Measurements from ENCODE around the gene LAD1.

Gene LAD1

DNA sequence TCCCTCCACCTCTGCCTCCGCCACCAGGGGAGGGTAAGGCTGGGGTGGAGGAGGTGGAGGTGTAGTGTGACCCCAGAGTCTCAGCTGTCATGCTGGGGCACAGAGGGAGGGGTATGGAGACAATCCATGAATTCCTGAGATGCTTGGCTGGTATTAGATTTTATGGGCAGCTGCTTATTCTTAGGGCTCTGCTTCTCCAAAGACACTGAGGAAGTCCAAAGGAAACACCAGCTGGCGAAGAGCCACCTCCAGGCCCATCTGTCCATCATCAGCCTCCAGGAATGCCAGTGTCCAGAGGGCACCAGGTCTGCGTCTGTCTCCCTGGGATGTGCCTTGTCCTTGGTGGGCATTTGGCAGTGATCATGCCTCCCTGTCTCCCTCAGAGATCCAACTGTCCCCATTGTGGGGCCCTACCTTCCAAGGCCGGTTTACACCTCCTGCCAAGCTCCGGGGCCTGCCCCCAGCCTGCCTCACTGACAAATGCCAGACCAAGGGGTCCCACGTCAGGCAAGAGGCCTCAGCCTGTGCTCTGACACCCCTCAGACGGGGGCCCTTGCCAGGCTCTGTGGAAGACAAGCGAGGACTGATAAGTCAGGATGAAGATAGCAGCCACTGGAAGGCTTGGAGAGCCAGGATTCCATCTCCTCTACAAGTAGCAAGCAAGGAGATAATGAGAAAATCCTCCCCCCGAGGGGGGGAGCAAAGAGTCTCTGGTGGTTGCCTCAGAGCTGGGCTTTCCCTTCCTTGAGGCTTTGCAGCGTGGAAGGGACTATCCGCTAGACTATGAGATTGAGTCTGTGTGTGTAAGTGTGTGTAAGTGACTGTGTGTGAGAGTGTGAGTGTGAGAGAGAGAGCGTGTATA, 20.9 kb upstream of the LAD1 start:
- DNase-seq (ENCODE audit: low spot score) = no peak

DNA sequence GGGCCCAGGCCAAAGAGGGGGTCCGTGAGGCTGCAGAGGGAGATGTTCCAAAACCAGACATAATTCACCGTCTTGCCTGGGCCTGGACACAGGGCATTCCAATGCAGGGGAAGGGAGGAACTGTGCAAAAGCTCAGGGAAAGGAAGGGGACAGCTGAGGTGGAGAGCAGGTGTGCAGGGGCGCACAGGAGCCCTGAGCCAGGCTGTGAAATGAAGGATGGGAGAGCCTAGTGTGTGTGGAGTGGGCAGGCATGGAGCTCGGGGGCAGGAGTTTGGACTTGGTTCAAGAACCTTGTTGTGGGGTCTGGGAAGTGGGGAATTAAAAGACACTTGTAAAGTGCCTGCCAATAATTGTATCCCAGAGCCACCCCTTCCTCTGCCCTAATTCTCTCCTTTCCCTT, 20.1 kb upstream of the LAD1 start:
- no peak for DNase-seq (ENCODE audit: low spot score)

DNA sequence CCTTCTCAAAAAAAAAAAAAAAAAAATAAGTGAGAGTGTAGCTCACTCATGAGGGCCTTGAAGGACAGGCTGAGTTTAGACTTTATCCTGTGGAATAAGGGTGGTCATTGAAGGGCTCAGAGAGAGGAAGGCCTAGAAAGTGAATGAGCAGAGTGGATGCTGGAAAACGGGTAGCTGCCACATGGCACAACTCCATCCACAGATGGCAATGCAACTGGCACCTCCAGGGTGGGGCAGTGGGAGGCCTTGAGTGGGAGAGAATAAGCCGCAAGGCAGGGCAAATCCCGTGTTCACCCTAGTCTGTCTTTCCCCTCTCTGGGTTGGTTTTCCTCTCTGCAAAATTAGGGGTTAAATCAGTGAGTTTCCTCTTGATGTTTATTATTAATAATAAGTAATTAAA, 19.3 kb upstream of the LAD1 start:
- DNase-seq (ENCODE audit: low spot score) = no peak

DNA sequence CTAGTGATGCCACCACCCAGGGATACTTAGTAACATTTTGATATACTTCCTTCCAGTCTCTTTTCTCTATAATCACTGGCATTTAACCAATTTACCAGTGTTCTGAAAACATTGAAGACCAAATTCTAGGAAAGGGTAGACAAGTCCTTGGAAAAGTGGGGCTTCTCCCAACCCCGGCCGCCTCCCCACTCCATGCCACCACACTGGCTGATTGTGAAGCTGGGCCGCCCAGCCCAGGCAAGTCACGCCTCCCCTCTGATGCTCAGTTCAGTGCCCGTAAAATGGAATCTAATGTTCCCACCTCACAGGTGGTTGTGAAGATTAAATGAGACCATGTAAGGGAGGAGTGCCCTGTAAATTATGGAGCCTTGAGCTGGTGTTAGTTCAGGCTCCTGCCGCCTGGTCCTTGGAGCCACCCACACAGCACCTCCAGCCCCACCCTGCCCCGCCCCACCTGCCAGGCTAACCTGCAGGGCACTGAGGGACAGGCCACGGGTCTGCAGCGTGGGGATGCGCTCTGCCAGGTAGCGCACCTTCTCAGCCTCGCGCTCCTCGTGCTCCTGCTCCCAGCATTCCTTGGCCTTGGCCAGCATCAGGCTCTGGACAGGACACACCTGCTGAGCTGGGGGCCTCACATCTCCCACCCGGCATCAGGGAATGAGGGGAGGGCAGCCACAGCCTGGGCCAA, 15.1 kb upstream of the LAD1 start:
- no peak for DNase-seq (ENCODE audit: low spot score)

DNA sequence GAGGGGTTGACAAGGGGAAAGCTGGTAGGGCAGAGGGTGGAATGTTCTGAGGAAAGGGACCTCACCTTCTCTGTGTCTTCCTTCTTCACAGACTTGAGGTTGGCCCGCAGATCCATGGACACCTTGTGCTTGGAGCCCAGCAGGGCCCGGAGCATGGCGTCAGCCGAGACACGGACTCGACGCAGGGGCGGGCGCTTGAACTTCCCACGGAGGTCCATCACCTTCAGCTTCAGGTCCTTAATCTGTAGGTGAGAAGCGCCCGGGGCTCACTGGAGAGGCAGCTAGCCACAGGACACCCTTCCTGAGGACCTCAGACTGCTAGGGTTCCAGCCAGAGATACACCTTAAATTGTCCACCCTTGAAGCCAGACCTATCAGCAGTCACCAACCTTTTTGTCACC, 12.2 kb upstream of the LAD1 start:
- DNase-seq (ENCODE audit: low spot score) = no peak

DNA sequence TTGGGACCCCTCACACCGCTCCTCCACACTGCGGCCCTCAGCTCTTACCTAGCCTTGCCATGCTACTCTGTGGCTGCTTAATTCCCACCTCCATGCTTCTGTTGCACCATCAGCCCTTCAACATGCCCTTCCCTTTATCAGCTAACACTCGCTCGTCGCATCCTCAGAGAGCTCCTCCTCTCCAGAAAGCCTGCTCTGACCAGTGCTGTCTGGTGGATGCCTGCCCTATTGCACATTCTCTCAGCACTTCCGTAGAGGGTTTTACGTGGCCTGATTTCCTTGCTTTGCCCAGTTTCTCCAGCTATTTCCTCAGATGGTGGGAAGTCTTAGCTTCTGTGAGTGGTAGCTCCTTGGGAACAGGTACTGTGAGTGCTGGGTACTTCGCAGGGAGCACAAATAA, 10.3 kb upstream of the LAD1 start:
- no peak for DNase-seq (ENCODE audit: low spot score)

DNA sequence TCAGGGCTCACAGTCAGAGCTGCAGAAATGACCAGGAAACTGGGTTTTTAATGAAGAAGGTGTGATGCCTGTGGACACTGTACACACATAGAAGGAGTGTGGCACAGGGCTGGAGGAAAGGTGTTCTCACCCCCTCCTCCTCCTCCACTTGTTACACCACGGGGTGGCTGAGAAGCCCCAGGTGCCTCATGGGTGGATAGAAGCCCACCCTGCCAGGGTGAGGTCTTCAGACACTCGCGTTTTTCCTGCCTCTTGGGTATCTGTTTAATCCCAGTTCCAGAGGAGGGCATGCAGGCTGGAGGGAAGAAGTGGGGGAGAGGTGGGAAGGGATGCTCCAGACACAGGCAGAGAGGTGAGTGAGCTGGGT, 9.7 kb upstream of the LAD1 start:
- no peak for DNase-seq (ENCODE audit: low spot score)

DNA sequence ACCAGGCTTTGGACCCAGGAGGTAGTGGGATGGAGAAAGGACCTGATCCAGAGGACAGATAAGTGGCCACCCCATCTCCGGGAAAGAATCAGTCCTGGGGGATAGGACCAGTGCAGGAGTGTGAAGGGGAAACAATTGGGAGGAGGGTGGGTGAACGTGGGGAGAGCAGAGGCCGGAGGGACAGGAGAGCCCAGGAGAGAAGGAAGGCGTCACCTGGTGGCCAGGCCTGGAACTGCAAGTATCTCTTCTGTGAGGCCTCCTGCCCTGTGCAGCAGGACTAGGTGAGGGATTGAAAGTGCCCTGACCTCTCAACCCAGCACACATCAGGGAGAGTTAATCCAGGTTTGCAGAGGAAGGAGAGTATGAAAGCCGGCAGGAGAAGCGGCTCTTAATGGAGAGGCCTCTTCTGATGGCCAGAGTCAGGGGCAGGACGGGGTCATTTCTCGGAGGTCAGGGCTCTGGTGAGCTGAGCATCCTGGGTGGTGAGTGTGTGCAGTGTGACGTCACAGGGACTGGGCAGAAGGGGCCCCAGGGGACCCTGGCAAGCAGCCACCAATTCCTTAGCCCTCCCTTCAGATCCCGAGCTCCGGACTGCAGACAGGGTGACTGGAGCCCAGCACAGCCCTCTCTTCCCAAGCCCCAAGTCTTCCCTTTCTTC, 9.2 kb upstream of the LAD1 start:
- DNase-seq (ENCODE audit: low spot score) = peak; percentile 70

DNA sequence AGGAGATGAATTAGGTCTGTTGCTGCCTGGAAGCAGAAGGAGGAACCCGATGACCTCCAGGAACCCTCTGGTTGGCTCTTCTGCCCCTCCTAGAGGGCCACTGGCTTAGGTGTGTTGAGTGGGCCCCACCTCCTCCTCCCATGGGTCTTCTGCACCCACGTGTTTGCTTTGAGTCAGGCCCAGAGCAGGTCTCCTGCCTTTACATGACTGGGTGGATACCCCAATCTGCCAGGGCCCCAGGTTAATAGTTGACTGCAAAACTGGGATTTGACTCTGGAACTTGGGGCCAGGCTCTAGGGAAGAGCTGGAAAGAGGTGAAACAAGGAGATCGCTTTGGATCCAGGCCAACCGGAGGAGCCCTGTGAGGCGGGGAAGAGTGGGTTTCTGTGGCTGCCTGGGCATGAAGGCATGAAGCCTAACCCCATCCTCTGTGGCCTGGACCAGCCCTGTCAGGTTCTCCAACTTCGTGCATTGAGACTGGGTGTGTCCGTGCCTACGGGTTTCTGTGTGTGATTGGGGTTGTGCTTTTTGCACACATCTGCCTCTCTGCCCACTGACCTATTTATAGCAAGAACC, 7.8 kb upstream of the LAD1 start:
- DNase-seq (ENCODE audit: low spot score) = no peak

DNA sequence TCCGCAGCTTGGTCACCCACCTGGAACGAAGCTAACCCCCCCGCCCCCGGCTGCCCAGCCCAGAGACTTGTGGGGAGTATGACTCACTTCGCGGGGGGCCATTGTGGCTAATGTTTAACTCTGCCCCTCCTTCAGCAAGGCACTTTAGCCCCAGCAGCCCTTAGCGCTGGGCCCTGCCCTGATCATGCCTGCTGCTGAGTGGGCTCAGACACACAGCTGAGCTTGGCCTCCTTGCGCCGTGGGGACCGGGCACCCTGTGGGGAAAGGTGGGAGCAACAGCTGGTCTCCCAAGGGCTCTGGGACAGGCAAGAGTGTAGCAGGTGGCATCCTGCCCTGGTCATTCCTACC, 6.3 kb upstream of the LAD1 start:
- DNase-seq (ENCODE audit: low spot score) = no peak

DNA sequence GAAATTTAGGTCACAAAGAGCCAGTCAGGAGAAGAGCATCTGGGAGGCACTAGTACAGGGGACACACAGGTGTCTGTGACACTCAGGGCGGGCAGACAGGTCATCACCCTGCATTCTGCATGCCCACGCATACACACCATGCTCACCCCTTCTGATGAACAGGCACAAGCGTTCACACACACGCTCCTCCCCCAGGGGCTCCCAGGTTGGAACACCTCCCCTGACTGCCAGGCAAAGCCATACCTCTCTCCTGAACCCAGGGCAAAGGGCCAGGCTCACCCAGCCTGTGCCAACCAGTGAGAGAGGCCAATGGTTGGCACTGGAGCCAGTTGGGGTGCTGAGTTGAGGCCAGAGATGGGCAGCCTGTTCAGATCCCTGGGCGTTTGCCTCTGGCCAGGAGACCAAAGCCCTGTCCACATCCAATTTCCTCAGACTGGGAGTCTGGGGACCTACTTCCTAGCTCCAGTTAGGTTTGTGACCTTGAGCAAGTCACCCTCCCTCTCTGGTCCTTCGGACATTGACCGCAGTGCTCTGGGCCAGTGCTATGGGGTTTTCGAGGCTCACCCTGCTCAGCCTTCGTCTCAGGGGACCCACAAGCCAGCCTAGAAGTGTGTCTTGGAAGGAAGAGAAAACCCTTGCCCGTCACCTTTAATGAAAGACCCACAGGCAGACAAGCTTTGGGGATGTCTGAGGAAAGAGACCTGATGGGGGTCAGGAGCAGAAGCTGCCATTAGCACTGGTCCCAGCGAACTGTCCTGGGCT, 5.8 kb upstream of the LAD1 start:
- no peak for DNase-seq (ENCODE audit: low spot score)

DNA sequence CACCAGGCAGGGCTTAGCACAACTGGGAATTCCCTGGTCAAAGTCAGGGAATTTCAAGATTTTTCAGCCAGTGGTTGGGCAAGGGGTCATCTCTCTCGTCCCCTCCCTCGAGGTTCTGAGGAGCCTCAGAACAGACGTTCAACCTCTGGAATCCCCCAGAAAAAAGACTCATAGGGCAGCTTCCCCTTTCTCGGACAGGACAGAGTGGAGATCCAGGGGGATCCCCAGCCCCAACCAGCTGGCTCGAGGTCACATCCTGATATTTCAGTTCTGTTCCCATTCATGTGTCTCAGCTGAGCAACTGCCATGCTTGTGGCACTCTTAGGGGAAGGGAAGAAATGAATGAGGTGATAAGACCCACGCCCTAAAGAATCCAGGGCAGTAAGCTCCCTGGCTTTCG, 4.9 kb upstream of the LAD1 start:
- DNase-seq (ENCODE audit: low spot score) = no peak

DNA sequence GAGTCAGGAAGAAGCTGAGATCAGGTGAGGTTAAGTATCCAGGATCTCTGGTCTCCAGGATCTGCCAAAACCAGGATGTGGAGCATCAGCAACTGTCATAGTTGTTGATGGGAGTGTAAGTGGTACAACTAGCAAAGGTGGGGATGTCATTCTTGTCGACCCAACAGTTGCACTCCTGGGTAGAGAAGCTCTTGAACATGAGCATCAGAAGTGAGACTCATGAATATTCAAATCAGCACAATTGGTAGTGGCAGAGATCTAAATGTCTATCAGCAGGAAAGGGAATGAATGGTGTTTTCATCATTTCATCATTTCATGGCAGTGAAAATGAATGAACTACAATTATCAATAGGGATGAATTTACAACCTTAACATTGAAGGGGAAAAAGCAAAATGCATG, 4.2 kb upstream of the LAD1 start:
- no peak for DNase-seq (ENCODE audit: low spot score)

DNA sequence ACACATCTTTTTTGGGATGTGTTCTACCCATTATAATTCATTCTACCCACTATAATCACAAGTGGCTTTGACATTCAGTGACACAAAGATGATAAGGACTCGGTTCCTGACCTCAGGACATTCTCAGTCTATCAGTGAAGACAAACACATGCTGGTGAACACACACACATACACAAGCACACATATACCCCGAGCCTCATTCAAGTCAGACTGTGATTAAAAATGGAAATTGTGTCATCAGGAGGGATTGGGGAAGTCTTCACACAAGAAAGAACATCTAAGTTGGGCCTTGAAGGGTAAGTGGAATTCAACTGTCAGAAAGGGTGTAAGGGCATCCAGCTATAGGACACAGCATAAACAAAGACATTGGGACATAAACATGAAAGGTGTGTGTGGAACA, 2.6 kb upstream of the LAD1 start:
- no peak for DNase-seq (ENCODE audit: low spot score)

DNA sequence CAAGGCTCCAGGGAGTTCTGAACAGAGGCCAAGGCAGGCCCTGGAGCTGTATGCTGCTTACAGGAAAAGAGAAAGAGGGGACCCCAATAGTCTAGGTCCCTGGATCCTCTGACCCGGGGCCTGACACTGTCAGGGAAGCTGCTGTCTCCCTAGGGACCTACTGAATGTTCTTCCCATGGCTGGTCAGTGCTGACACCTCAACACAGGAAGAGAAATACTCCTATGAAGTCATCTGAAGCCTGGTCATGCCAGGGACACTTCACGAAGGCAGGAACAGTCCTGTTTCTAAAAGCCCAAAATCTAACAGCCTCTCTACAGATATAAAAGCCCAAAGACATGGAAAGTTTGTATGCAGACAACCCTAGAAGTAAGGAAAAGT, 1.7 kb upstream of the LAD1 start:
- no peak for DNase-seq (ENCODE audit: low spot score)

DNA sequence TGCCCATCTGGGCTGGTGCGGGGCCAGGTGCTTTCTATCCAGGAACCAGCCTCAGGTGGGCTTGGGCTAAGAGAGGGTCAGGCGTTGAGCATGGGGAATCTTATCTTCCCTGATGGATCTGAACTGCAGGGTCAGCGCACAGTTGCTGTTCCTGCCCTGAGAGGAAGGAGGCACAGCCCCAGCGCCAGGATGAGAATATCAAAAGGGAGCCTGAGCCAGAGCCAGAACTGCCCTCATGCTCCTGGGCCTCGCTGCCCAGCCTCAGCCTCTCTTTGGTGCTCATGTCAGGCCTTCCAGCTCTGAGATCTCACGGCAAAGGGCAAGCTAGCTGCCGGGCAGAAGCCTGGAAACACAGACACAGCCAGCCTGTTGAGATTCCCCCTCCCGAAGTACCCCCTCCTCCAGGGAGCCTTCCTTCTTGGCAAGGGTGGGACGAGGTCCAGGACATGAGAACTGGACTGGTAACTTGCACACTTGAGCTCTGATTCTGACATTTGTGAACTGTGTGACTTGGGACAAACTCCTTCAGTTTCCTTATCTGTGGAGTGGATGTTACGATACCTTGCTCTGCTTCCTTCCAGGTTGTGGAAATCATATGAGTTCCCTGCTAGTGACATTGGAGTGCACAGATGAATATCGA, 1.2 kb upstream of the LAD1 start:
- DNase-seq (ENCODE audit: low spot score) = no peak

DNA sequence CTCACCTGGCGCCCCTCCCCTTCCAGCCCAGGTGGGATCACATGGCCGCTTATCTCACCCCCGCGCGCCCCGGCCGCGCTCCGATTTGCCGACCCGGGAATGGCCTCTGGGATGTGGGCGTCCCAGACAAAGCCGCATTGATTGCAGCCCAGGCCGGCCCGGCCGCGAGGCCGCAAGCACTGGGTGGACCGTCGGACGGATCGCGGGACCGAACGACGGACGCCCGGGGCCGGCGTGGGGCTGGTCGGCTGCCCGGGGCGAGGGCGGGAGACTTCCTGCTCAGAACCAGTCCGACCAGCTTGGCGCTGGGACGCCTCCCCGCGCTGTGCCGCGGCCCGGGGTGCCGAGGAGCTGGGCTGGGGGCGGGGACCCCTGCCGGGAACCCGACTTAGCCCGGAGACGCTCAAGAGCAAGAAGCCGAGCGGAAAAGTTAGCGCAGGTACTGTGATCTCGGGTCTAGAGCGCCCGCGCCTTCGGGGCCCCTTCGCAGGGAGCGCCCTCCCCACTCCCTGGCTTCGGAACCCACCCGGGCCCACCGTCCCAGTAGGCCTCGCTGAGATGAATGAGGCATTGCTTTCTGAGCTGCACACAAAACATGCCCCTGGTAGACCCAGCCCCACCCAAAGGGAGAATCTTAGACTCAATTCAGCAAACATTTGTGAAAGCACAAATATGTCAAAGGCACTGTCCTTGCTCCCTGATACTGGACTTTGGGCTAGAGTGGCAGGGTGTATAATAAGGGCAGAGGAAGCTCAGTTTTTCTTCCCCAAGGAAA, 415 bp upstream of the LAD1 start:
- DNase-seq (ENCODE audit: low spot score) = no peak

DNA sequence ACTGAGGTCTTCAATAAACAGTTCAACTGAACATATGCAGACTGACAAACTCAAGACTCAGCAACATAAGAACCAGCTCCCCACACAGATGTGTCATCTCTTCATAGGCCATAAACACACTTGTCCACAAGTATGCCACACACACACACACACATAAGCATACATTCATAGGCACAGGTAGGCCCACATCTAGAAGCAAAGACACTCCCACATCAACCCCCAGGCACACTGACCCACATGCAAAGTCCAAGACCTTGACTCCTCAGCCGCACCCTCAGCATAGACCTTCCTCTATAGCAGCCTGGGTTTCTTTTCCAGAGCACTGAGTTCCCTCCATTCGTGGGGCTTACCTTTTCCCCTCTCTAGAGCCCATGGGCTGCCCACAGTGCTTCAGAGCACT, 1.4 kb downstream of the LAD1 start:
- DNase-seq (ENCODE audit: low spot score) = no peak

DNA sequence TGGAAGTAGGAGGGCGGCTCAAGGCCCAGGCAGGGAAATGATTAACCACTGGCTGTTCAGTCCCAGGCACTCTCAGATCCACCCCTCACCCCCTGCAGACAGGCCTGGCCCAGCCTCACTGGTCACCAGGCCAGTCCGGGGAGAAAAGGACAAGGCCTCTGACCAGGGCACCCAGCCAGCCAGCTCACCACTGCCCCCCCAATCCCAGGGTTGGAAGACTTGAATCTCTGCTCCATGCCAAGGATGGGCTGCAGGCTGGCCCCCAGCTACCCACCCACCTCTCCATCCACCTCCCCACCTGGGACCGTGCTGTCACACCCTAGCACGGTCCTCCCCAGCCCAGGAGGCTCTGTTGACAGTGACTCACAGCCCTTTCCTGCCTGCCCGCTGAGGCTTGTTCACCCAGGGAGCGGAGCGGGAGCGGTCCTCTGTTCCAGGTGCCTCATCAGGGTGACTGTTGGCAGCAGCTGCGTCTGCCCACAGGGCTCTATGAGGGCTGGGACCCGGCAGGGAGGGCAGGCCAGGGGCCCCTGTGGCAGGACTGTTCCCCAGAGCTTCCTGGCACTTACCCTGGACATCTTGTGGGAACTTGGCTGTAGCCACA, 2.2 kb downstream of the LAD1 start:
- no peak for DNase-seq (ENCODE audit: low spot score)

DNA sequence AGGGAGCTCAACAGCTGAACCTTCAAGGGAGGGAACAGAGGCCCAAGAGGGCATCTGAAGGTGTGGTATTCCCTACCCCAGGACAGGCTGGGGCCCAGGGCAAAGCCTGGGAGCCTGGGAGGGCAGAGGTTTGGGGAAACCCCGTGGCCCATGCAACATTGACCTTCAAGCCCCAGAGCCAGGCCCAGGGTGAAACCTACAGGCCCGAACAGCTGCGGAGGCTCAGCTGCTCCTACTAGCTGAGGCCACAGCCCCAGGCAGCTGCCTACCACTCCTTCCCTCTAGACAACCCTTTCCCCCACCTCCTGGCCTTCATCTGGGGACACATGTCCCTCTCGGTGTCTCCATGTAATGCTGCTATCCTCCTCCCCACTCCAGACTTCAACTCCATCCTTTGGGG, 3.2 kb downstream of the LAD1 start:
- DNase-seq (ENCODE audit: low spot score) = no peak

Measured in SK-N-DZ (cell line).